Breast epithelium (tissue), 3 donors: Measurements from ENCODE around the gene KCTD20.

ENCODE experiments used
- POLR2A ChIP-seq: fragments of 450-650 bp; IDR thresholded peaks from one replicate; pipeline ENCODE4 v1.6.1; 2016; ENCODE audit warnings: antibody characterized with exemption, mild to moderate bottlenecking, moderate library complexity
- TF ChIP-seq, protein P1 (sequence below), 3 donors: fragments of 450-650 bp; IDR thresholded peaks; one replicate each; pipeline ENCODE4 v1.5.1; 2016 to 2017; ENCODE audit warnings: antibody characterized with exemption in 3 of 3, mild to moderate bottlenecking in 3 of 3, moderate library complexity in 3 of 3

DNA sequence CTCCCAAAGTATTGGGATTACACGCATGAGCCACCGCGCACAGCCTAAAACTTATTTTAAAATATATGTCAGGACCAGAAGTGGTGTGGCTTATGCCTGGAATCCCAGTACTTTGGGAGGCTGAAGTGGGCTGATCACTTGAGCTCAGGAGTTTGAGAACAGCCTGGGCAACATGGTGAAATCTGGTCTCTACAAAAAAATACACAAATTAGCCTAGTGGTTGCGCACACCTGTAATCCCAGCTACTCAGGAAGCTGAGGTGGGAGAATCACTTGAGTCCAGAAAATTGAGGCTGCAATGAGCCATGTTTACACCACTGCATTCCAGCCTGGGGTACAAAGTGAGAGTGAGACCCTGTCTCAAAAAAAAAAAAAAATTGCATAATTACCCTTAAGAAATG is 13.9 kb upstream of the KCTD20 start:
- no peak for TF ChIP-seq POLR2A
- TF ChIP-seq, protein P1, sequence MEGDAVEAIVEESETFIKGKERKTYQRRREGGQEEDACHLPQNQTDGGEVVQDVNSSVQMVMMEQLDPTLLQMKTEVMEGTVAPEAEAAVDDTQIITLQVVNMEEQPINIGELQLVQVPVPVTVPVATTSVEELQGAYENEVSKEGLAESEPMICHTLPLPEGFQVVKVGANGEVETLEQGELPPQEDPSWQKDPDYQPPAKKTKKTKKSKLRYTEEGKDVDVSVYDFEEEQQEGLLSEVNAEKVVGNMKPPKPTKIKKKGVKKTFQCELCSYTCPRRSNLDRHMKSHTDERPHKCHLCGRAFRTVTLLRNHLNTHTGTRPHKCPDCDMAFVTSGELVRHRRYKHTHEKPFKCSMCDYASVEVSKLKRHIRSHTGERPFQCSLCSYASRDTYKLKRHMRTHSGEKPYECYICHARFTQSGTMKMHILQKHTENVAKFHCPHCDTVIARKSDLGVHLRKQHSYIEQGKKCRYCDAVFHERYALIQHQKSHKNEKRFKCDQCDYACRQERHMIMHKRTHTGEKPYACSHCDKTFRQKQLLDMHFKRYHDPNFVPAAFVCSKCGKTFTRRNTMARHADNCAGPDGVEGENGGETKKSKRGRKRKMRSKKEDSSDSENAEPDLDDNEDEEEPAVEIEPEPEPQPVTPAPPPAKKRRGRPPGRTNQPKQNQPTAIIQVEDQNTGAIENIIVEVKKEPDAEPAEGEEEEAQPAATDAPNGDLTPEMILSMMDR (IDR thresholded peaks at IDR 0.05): peak in 1 of 3 donors; percentile 25
